Adrenal gland (tissue), 5 donors: ENCODE results near the gene WIPF3.

Experiments used
- POLR2A ChIP-seq, 2 donors: fragments of 450-650 bp; IDR thresholded peaks; one replicate each; pipeline ENCODE4 v1.6.1; 2017; ENCODE audit warnings: antibody characterized with exemption in 2 of 2, mild to moderate bottlenecking in 2 of 2, moderate library complexity in 1 of 2
- TF ChIP-seq, protein P1 (sequence below), 6 experiments: fragments of 450-650 bp in 4 of 6; fragments of 200-600 bp in 2 of 6; sonication (generic) in 1 of 6; IDR thresholded peaks; 1 replicate in 5 of 6; 2 replicates in 1 of 6; pipeline versions ENCODE4 v1.5.1 to v1.8.0; 2016 to 2021; ENCODE audit warnings: antibody characterized with exemption in 6 of 6, mild to moderate bottlenecking in 2 of 6, moderate library complexity in 1 of 6
- donor health status: DM: no; HTN: no; CAD: no.

- TF ChIP-seq, protein P1, sequence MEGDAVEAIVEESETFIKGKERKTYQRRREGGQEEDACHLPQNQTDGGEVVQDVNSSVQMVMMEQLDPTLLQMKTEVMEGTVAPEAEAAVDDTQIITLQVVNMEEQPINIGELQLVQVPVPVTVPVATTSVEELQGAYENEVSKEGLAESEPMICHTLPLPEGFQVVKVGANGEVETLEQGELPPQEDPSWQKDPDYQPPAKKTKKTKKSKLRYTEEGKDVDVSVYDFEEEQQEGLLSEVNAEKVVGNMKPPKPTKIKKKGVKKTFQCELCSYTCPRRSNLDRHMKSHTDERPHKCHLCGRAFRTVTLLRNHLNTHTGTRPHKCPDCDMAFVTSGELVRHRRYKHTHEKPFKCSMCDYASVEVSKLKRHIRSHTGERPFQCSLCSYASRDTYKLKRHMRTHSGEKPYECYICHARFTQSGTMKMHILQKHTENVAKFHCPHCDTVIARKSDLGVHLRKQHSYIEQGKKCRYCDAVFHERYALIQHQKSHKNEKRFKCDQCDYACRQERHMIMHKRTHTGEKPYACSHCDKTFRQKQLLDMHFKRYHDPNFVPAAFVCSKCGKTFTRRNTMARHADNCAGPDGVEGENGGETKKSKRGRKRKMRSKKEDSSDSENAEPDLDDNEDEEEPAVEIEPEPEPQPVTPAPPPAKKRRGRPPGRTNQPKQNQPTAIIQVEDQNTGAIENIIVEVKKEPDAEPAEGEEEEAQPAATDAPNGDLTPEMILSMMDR (IDR thresholded peaks at IDR 0.05): no peak
- no peak for TF ChIP-seq POLR2A (IDR thresholded peaks at IDR 0.05)
Observed at GRCh38 chr7:29922921-29923700, 116.8 kb downstream of the WIPF3 start.
